COLO668 (cell line): Measurements from ENCODE around the gene ZNF593.

Source experiments
- DNase-seq: peaks from one replicate; lab custom pipeline; 2025; ENCODE audit not compliant: unreplicated experiment; lab: John Stamatoyannopoulos, UW

Gene ZNF593

DNA sequence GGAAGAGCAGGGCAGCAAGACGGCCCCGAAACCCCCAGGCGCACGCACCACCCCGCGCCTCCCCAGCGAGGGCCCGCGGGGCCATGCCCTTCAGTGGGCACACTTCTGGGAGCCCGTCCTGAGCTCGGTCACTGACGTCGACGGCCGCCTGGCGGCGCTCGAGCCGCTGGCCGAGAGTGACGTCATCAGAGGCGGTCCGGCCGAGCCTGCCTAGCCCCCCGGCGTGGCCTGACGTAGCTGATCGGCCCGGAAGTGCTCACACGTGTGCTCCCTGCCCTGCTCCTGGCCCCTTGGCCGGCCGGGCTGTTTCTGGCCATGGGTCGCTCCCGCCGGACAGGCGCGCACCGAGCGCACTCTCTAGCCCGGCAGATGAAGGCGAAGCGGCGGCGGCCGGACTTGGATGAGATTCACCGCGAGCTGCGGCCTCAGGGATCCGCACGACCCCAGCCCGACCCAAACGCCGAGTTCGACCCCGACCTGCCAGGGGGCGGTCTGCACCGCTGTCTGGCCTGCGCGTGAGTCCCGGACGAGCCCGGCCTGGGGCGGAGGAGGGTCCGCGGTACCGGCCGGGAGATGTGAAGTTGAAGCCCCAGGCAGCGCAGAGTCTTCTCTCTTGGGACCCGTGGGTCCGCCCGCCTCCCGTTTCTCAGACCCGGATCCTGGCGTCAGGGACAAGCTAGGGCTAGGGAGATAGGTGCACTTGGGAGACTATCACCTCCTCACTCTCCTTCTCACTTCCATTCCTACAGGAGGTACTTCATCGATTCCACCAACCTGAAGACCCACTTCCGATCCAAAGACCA is at the start of gene ZNF593:
Gene ZNF593, plus strand, starts transcription at position 240 of the 803 bp plus-strand sequence. Its CDS starts 76 bp downstream, at position 316.
- peak; percentile 98 for DNase-seq

DNA sequence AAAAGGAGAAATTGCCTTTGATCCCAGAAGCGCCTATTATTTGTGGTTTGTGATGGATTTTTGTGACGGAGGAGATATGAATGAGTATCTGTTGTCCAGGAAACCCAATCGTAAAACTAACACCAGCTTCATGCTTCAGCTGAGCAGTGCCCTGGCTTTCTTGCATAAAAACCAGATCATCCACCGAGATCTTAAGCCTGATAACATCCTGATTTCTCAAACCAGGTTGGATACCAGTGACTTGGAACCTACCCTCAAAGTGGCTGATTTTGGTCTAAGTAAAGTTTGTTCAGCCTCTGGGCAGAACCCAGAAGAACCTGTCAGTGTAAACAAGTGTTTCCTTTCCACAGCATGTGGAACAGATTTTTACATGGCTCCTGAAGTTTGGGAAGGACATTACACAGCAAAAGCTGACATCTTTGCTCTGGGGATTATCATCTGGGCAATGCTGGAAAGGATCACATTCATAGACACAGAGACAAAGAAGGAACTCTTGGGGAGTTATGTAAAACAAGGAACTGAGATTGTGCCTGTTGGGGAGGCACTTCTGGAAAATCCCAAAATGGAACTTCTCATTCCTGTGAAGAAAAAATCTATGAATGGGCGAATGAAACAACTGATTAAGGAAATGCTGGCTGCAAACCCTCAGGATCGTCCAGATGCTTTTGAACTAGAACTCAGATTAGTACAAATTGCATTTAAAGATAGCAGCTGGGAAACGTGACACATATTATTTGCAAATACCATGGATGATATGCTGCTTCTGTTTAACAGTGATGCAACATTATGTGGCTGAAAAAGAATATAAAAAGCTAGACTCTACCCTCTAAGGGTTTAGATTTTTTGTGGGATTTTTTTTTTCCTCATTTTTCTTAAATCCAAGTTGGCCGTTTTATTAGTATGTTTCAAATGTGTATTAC is 47.6 kb upstream of the ZNF593 start:
- DNase-seq: no peak

DNA sequence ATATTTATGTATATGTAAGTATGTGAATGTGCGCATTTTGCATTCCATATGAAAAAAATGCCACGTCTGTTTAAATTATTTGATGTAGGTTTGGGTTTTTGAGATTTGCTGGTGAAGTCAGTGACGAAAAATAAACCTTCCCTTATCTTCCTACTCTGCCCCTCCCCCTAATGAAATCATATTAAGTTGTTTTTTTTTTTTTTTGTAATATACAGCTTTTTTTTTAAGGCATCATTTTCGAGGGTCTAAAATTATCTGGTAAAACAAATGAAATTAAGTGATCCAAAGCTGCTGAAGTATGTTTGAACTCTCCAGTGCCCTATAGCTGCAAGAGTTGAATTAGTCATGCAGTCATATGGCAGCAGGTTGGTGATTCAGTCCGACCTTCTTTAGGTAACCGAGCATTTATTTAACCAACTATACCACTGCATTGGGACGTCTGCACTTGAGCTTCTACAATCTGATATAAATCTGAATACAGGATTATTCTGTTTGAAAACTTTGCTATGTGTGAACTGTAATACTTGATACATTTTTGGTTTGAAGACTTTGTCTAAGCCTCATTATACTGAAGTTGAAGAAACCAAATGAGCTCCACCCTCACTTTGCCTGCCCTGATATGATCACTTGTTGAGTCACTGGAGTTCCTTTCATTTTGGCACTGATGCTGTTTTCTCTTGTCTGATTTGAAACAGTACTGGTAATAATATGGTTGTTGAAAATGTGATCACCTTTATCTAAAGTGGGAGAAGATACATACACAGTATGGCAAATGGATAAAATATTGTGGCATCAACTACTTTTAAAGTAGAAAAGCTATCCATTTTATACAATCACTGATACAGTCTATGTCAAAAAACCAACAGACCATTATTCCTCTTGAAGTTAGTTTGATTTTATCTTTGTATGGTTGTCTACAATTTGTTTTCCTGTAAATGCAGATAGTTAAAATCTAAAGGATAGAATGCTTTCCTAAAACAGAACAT is 46.4 kb upstream of the ZNF593 start:
- no peak for DNase-seq

DNA sequence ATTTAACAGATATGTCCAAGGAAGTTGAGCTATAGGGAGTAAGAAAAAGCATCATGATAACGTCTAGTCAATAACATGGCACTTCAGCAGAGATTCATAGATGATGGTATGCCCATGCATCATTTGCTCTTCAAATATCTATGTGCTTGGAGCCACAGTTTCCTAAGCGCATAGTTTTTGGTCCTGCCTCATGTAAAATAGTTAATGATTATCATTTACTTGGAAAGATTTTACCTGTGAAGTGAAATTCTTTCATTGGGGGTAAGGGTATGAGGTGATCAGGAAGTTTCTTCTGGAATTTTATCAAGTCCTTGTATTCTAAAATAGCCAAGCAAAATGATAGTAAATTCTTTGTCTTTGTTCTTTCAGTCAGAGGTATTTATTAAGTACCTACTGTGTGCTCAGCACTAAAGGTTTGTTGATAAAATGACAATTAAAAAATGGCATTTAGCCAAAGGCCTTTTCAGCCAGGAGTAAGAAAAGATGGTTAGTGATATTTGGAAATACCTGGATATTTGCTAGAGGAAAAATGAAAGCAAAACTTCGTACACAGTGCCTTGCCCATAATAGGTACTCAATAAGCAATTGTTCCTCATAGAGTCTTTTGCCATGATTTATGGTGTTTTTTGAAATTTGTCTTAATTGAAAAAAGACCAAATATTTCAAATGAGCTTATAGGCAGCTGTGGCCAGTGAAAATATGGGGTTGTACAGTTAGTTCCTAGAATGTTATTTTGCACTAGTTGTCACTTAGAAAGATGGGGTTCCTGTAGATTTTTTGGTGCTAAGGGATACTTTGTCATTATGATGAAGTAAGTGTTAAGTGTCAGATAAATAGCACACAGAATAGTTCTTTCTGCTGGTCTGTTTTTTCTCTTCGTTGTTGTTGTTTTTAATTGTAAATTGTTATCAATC is 45.0 kb upstream of the ZNF593 start:
- DNase-seq: no peak

DNA sequence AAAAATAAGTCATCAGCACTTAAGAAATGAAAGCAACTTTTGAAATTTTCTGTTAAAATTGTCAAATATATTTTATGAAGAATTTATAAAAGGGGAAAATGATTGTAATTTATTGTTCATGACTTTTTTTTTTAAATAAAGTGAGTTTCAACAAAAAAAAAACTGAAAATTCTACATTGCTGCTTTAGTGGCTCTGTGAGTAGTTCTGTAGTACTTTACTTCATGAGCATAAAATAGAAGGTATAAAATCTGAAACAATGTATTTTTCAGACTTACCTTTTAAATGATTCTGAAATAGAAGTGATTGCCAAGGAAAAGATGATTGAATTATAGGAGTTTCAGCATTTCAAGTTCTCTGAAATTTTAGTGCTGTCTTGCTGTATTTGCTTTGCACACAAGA is 44.3 kb upstream of the ZNF593 start:
- no peak for DNase-seq

DNA sequence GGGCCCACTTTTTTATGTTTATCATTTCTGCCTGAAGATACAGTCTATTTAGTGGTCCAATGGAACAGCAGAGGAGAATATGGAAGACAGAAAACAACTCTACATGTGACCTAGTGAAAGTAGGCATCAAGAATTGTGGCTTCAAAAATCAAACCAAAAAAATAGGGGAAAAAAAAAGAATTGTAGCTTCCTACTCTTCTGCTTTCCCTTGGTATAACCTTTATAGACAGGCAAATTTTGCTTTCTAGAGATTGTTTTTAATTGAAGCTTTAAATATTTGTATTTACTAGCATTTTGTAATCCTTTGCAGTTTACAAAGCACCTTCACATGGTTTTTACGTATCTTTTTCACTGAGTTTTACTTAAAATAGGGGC is 43.8 kb upstream of the ZNF593 start:
- no peak for DNase-seq

DNA sequence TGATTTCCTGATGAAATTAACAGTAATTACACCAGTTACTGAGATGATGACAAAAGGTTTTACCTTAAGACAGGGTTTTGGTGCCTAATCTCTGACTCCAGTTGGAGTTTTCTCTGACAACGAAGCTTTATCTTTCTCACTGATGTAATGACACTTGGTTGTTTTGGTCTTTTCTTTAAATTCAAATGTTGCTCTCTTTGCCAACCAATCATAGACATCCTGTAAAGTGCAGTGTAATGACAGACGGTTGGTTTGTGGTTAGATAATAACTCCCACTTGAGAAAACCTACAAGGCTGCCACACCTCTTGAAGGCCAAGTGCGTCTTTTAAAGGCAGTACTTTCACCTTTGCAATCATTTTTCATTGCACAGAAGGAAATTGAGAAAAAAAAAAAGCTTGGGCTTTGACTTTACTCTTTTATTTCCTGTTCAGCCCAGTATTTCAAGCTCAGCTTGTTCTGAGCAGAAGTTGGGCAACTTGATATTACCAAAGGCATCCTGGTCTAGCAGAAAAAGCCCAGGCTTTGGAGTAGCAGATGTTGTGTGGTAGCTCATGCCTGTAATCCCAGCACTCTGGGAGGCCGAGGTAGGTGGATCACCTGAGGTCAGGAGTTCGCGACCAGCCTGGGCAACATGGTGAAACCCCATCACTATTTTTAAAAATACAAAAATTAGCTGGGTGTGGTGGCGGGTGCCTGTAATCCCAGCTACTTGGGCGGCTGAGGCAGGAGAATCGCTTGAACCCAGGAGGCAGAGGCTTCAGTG is 43.2 kb upstream of the ZNF593 start:
- no peak for DNase-seq

DNA sequence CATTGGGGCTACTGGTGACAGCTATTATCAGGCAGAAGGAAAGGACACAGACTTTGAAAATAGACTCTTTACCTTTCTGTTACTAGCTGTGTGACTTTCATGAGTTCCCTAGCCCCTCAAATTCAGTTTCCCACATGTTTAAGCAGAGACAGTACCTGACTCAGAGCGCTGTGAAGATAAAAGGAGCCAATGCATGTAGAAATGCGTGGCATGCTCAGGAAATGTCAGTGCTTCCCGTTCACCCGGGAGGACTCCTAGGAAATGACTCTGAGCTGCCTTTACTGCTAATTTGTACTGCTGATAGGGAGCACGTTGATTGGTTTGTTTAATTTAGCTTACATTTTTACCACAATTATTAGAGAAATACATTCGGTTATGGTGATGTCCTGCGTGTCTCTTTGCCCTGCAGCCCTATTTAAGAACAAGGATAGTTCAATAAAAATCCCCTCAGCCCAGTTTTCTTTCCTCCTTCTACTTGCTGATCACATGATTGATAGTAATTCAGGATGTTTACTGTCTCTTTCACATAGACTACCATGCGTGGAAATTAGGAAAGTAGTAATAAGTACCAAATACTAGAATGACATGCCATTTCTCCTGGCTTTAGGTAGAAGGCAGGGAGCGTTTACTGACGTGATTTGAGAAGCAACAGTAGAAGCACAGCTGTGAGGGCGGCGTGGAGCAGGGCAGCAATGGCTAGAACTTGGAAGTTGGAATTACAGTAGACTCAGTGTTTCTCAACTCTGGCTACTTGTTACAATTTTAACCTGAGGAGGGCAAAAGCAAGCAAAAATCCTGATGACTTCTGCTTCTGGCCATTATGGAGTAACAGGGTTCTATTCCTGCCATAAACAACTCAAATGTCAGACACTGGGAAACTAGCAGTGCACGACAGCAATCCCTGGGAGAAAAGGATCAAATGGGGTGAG is 42.2 kb upstream of the ZNF593 start:
- DNase-seq: no peak

DNA sequence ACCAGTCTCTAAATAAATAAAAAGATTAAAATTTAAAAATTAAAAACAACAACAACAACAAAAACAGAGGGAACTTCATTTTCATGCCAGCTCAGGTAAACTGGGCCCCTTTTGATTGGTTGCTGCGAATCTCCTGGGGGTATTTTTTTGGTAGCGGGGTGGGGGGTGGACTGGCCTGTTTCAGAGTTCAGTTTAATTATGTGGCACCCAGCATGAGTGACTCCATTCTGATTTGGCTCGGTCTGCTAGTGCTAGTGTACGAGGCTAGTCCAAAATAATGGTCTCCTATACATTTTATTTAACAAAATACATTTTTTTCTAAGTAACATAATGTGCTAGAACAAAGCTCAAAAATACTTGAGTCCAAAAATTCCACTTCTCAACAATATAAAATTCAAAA is 39.9 kb upstream of the ZNF593 start:
- DNase-seq: no peak

DNA sequence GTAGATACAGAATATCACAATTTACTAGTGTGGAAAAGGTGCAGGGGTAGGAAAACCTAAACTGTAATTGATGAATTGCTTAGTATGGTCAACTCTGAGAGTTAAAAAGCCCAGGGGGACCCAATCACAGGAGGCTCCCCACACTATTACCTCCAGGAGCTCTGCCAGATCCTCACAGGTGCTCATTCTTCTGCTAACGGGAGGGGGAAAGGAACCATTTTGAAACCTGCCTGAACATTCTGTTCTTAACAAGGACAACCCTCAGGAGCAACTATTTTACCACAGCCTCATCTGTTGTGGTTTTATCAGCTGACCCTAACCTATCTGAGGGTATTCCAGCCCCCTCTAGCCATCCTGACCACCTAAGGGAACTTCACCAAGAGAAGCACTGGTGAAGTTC is 39.0 kb upstream of the ZNF593 start:
- DNase-seq: no peak

DNA sequence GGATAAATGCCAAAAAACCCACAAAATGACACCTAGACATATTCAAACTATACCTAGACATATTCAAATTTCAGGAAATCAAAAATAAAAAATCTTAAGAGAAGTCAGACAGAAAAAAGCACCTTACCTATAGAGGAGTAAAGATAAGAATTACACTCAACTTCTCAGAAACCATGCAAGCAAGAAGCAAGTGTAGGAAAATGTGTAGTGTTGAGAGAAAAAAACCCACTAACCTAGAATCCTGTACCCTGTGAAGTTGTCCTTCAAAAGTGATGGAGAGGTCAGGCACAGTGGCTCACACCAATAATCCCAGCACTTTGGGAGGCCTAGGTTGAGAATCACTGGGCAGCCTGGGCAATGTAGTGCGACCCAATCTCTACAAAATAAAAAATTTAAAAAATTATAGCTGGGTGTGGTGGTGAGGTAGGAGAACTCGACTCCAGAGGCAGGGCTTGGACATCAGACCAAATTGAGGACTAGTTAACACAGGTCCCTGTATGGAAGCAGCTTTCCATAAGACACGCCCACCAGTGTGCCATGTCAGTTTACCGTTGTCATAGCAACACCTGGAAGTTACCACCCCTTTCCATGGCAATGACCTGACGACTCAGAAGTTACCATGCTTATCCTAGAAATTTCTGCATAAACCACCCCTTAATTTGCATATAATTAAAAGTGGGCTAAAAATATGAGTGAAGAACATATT is 37.4 kb upstream of the ZNF593 start:
- no peak for DNase-seq

DNA sequence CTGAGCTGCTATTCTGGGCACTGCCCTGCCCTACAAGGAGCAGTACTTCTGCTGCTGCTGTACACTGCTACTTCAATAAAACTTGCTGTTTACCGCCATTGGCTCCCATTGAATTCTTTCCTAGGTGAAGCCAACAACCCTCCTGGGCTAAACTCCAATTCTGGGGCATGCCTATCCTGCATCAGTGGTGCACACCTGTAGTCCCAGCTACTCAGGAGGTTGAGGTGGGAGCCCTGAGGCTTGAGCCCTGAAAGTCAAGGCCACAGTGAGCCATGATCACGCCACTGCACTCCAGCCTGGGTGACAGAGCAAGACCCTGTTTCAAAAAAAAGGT is 36.9 kb upstream of the ZNF593 start:
- no peak for DNase-seq

DNA sequence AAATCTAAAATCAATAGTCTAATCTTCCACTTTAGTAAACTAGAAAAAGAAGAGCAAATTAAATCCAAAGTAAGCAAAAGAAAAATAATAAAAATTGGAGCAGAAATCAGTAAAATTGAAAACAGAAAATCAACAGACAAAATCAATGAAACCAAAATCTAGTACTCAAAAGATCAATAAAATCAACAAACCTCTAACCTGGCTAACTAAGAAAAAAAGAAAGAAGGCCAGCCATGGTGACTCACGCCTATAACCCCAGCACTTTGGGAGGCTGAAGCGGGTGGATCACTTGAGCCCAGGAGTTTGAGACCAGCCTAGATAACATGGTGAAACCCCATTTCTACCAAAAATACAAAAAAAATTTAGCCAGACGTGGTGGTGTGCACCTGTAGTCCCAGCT is 35.2 kb upstream of the ZNF593 start:
- DNase-seq: no peak

DNA sequence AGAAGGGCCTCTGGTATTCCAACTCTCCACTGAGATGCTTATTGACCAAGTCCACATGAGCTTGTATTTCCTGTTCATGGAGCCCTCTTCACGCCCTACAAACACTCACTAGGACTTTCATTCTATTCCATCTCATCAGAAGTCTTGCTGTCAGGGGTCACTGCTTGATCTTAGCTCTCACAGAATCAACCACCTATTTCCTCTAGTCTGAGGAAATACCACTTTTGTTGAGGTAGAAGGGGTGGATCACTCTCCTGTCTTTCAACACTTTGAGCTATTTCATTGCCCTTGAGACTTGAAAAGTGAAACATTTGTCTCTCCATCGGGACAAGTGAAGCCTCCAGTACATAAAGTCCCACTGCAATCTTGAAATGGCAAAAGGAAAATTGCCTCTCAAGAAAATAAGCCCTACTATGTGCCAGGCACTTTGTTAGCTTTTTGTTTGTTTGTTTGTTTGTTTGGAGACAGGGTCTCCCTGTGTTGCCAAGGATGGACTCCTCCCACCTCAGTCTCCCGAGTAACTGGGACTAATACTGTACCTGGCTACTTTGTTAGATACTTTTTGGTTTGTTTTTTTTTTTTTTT is 30.6 kb upstream of the ZNF593 start:
- no peak for DNase-seq

DNA sequence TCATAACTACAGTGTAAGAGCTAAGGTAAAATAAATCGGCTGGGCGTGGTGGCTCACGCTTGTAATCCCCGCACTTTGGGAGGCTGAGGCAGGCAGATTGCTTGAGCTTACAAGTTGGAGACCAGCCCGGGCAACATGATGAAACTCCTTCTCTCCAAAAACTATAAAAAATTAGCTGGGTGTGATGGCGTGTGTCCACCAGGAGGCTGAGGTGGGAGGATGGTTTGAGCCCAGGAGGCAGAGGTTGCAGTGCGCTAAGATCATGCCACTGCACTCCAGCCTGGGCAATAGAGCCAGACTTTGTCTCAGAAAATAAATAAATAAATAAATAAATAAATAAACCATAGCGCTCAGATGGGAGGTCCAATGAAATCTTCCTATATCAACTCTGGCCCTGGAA is 27.5 kb upstream of the ZNF593 start:
- no peak for DNase-seq

DNA sequence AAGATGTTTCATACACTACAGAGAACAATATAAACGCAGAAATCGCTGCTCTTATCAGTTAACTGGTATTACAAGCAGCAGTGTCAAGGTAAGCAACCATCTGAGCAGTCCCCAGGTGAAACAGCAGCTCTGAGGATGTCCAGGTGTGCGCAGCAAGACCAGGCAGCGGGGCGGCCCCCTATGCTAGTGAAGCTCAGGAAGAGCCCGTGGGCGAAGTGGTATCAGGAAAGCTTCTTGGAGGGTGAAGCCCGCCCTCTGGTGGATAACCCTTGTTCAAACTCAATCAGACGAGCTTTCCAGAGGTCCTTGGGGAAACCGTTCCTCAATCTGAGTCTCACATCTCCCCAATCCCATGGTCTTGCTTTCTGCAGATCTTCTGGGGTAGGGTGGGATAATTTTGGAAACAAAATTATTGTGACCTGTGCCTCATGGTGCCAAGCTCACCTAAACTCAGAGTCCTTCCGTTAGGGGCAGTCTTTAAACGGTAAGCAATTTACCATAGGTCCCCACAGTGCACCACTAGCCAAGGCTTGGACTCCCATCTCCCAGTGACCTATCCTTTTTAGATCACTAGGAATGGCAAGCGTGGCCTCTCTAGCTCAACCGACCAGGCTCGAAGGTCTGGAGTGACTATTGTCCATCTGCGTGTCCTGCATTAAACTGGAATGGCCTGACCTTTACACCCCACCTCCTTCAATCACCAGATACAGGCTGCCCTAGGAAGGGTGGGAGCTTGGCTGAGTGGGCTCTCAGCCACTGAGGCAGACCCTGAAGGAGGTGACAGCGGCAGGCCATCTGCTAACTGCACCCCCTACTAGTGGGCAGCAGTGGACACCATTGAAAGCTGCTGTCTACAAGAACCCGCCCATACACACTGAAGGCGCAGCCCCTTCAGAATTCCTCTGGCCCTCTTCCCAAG is 24.4 kb upstream of the ZNF593 start:
- peak; percentile 94 for DNase-seq
